Measurements from ENCODE around the gene LKAAEAR1.

The LKAAEAR1 gene

GRCh38 chr20:64104667-64105451 lies 20.7 kb upstream of the LKAAEAR1 start:
- TF ChIP-seq CEBPB (IDR thresholded peaks at IDR 0.05) = no peak

GRCh38 chr20:64103871-64104666 lies 19.9 kb upstream of the LKAAEAR1 start:
- TF ChIP-seq RAD21 (IDR thresholded peaks at IDR 0.05; ENCODE audit: low read depth) (no peak), TAF1 (IDR thresholded peaks at IDR 0.05; ENCODE audit: low read depth) (no peak), ZBTB7A (IDR thresholded peaks at IDR 0.05; ENCODE audit: low read depth) (no peak; the same call in 1 of the 2 replicates), CEBPB (IDR thresholded peaks at IDR 0.05) (no peak), YY1 (IDR thresholded peaks at IDR 0.05; ENCODE audit: low read depth) (no peak), EP300 (IDR thresholded peaks at IDR 0.05; ENCODE audit: borderline replicate concordance) (0 out of 2 replicates have a peak, but pooled peaks have one; percentile 42), CREB1 (IDR thresholded peaks at IDR 0.05; ENCODE audit: low read depth) (no peak), NFIC (IDR thresholded peaks at IDR 0.05) (0 out of 2 replicates have a peak, but pooled peaks have one; percentile 34), REST (IDR thresholded peaks at IDR 0.05; ENCODE audit: low read depth) (no peak), EGR1 (IDR thresholded peaks at IDR 0.05) (no peak), TEAD4 (IDR thresholded peaks at IDR 0.05) (peak; percentile 94), FOXM1 (IDR thresholded peaks at IDR 0.05; ENCODE audit: borderline replicate concordance, low read depth) (no peak), TCF12 (IDR thresholded peaks at IDR 0.05; ENCODE audit: low read depth) (peak; percentile 79)
- TF ChIP-seq, protein P1, sequence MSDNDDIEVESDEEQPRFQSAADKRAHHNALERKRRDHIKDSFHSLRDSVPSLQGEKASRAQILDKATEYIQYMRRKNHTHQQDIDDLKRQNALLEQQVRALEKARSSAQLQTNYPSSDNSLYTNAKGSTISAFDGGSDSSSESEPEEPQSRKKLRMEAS (IDR thresholded peaks at IDR 0.05) = peak; percentile 18; the same call in 1 of the 2 replicates
- TF ChIP-seq, protein P2, sequence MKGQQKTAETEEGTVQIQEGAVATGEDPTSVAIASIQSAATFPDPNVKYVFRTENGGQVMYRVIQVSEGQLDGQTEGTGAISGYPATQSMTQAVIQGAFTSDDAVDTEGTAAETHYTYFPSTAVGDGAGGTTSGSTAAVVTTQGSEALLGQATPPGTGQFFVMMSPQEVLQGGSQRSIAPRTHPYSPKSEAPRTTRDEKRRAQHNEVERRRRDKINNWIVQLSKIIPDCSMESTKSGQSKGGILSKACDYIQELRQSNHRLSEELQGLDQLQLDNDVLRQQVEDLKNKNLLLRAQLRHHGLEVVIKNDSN (IDR thresholded peaks at IDR 0.05) = no peak

DNA sequence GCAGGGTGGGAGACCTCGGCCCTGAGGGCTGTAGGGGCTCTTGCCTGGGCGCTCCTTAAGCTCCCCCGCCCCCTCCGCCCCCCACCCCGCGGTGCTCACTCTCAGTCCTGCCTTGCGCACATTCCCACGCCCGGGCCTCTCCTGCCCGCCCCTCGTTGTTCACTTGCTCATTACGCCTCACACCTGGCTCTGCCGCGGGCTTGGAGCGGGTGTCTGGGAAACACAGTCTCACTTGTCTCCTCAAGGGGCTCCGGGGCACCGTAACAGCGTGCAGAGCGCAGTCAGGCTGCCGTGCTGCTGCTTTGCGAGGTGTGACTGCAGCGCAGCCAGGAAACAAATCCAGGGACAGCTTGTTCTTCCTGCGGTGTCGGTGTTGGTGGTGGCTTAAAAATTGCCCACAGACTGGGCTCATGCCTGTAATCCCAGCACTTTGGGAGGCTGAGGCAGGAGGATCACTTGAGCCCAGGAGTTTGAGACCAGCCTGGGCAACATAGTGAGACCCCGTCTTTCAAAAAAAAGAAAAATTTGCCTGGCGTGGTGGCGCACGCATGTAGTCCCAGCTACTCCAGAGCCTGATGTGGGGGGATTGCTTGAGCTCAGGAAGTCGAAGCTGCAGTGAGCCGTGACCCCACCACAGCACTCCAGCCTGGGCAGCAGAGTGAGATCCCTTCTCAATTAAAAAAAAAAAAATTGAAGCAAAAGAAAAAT lies 18.6 kb upstream of the LKAAEAR1 start:
- TF ChIP-seq, protein P1 (IDR thresholded peaks at IDR 0.05) = peak; percentile 51
- TF ChIP-seq YY1 (IDR thresholded peaks at IDR 0.05; ENCODE audit: low read depth) = no peak

DNA sequence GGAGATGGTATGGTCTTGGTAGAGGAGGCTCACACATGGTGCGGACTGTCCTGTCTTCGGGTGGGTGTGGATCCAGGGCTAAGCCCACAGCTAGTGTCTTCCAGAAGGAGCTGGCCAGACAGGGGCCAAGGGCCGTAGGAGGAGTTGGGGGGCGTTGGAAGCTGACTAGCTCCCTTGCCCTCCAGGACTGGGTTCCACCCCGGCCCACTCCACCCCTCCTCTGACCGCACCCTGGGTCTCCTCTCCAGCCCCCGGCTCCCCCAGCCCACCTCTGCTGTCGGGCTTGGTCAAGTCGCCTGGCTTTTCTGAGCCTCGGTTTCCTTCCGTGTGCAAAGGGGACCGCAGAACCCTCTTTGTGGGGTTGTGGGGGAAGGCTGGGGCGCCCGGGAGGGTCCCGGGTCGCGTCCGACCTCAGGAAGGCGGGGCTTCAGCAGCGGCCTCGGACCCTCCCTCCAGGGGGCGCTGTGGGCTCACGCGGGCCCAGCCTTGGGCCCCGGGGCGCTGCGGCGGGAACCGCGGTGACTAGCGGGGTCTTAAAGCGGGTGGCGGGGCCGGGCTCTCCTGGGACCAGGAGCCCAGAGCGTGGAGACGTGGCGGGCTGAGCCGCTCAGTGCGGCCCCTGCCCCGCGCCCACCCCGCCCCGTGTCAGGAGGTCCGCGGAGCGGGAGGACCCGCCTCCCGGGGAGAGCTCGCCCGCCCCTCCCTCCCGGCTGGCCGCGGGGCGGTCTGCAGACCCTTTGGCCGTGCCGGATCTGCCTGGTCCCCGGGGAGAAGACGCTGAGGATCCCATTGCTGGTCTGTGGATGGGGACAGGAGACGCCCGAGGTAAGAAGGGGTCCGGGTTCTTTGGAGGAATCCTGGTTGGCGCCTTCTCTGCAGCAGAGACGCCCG lies 17.8 kb upstream of the LKAAEAR1 start:
- TF ChIP-seq RAD21 (IDR thresholded peaks at IDR 0.05; ENCODE audit: low read depth) (peak; percentile 64), TEAD4 (IDR thresholded peaks at IDR 0.05) (no peak), CREB1 (IDR thresholded peaks at IDR 0.05; ENCODE audit: low read depth) (no peak), EP300 (IDR thresholded peaks at IDR 0.05; ENCODE audit: borderline replicate concordance) (no peak), YY1 (IDR thresholded peaks at IDR 0.05; ENCODE audit: low read depth) (no peak), FOXM1 (IDR thresholded peaks at IDR 0.05; ENCODE audit: borderline replicate concordance, low read depth) (no peak), REST (IDR thresholded peaks at IDR 0.05; ENCODE audit: low read depth) (no peak), EGR1 (IDR thresholded peaks at IDR 0.05) (no peak), TCF12 (IDR thresholded peaks at IDR 0.05; ENCODE audit: low read depth) (no peak), ZBTB7A (IDR thresholded peaks at IDR 0.05; ENCODE audit: low read depth) (peak; percentile 98), NFIC (IDR thresholded peaks at IDR 0.05) (no peak), TAF1 (IDR thresholded peaks at IDR 0.05; ENCODE audit: low read depth) (no peak; the same call in 1 of the 2 replicates), CEBPB (IDR thresholded peaks at IDR 0.05) (no peak)
- TF ChIP-seq, protein P1 (IDR thresholded peaks at IDR 0.05) = 0 out of 2 replicates have a peak, but pooled peaks have one; percentile 31
- TF ChIP-seq, protein P2 (IDR thresholded peaks at IDR 0.05) = no peak
